WTC11 (cell line): ENCODE measurements around the gene CALM3.

Experiments
- ATF2 ChIP-seq: sonication (generic); formaldehyde crosslinking; IDR thresholded peaks from 2 replicates; pipeline ENCODE4 v1.8.1; 2022; ENCODE audit warnings: low read depth, missing genetic modification reagents, borderline replicate concordance
- ATF6 ChIP-seq: sonication (generic); formaldehyde crosslinking; IDR thresholded peaks from 2 replicates; pipeline ENCODE4 v1.8.1; 2023; ENCODE audit warnings: mild to moderate bottlenecking, missing genetic modification reagents
- CTCF ChIP-seq: fragments of 200-600 bp; IDR thresholded peaks from 2 replicates; pipeline ENCODE4 v1.8.0; 2022; ENCODE audit warnings: antibody characterized with exemption
- MLX ChIP-seq: sonication (generic); formaldehyde crosslinking; IDR thresholded peaks from 2 replicates; pipeline ENCODE4 v1.8.1; 2023; ENCODE audit warnings: mild to moderate bottlenecking, missing genetic modification reagents, moderate library complexity
- NR2C2 ChIP-seq: sonication (generic); formaldehyde crosslinking; IDR thresholded peaks from 2 replicates; pipeline ENCODE4 v1.8.0; 2022; ENCODE audit warnings: mild to moderate bottlenecking, missing genetic modification reagents
- SP1 ChIP-seq: sonication (generic); formaldehyde crosslinking; conservative IDR thresholded peaks from 2 replicates; pipeline ENCODE4 v1.8.1; 2022; ENCODE audit warnings: missing genetic modification reagents

GRCh38 chr19:46633130-46633529 lies 32.0 kb downstream of the CALM3 start:
- no peak for TF ChIP-seq CTCF
- no peak for TF ChIP-seq SP1 (CRISPR knock-in tag)
- no peak for TF ChIP-seq NR2C2 (CRISPR knock-in tag)
- no peak for TF ChIP-seq ATF6 (CRISPR knock-in tag)
- TF ChIP-seq ATF2, result no peak
- TF ChIP-seq MLX (CRISPR knock-in tag), result no peak
